CD4-positive, alpha-beta T cell treated with Interleukin-6 at 100 ng/mL for 8 hours (primary cell): ENCODE data around the gene DUSP11.
"Not testable (repeated sequence)": the region's sequence is repeated elsewhere in the genome, so short reads cannot be mapped to it uniquely, and the experiment has no call there.

Experiments
- DNase-seq: peaks from one replicate; pipeline ENCODE4 v3.0.0-alpha.2; 2020; ENCODE audit warnings: mixed read lengths, low spot score

Gene DUSP11

DNA sequence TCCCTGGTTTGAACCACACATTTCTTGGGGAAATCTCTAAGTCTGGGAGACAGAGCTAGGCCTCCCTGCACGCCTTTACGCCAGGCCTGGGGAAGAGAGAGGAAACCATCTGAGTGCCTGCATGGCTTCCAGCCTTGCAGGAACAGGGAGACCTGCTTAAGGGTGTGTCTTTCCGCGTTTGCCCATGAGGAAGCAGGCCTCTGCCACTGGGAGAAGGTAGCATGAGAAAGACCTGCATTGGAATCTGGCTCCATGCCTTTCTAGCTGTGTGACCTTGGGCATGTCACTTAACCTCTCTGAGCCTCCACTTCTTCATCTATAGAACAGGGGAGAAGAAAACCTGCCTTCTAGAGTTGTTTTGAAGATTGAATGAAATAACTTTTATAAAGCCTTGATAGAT lies 62.2 kb downstream of the DUSP11 start:
- not testable (repeated sequence) for DNase-seq

DNA sequence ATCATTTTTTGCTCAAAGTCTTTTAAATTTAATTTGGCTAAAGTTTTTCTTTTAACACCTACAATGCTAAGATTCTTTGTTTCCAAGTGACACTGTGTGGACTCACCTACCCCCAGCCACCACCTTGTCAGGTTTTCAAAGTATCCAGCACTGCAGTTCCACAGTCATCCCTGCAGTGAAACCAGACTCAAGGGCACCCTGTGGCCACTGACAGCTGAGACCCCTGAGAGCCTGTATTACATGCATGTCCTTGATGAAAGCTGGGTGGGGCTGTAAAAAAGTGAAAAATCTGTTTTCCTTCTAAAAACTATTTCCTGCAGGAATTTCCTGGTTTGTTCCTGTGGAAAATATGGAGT lies 62.7 kb downstream of the DUSP11 start:
- no peak for DNase-seq

DNA sequence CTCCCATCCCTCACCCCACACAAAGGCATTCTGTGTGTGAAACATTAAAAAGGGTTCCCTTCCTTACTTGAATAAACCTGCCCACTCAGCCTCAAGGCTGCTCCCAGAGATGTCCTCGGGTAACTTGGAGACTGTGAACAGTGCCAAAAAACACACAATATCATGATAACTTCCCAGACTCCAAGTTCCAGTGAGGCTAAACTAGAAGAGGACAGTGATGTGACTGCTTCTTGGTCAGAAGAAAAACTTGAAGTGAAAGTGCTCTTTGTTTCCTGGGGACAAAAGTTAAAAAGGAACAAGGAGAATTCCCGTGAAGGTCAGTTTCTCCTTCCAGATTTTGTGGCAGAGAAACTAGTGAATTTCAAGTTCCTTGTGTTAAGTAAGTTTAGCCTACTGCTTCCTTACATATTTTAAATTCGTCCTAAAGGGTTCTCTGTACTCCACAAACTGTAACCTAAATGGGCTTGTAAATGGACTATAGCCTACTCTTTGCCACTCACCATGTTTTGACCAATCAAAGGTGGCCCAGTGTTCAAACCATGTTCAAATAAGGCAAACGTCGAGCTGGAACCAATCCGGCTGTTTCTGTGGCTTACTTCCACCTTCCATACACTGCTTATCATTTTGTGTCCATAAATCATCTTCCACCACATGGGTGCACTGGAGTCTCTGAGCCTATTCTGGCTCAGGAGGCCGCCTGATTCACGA lies 63.2 kb downstream of the DUSP11 start:
- DNase-seq, result no peak

DNA sequence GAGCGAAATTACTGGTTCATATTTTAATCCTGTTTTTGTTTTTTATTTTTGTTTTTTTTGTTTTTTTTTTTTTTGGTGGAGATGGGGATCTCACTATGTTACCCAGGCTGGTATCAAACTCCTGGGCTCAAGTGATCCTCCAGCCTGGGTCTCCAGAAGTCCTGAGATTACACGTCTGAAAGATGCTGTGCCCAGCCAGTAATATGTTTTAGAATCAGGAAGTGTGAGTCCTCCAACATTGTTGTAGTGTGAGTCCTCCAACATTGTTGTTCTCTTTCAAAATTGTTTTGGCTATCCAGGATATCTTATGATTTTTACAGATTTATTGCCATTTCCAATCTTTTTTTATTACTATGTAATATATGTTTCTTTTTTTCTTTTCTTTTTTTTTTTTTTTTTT lies 65.8 kb downstream of the DUSP11 start:
- no peak for DNase-seq
